Keratinocyte (primary cell): ENCODE results near the gene XYLB. TPM values are rescaled to one million over a fixed set of nuclear protein-coding genes. Genes with fewer than 3 reads are reported as not detected.

ENCODE experiments used
- DNase-seq: peaks from one replicate; pipeline ENCODE4 v3.0.0-alpha.2; 2011; ENCODE audit warnings: low read depth, missing footprints, low spot score
- FAIRE-seq: peaks from 2 replicates; lab custom pipeline; 2011; peaks lifted over from hg19 to GRCh38; lab: Jason Lieb, UNC
- H2AFZ ChIP-seq: 2 replicates; pipeline ENCODE4 v1.6.0; 2012; ENCODE audit warnings: low read length, control low read depth, inconsistent platforms; ENCODE audit not compliant: control insufficient read depth
- H3K27ac ChIP-seq: 2 replicates; pipeline ENCODE4 v1.5.1; 2011; ENCODE audit warnings: low read length; ENCODE audit not compliant: control insufficient read depth, insufficient read depth
- H3K27me3 ChIP-seq: 3 replicates; pipeline ENCODE4 v1.6.0; 2011; ENCODE audit warnings: low read length; ENCODE audit not compliant: control insufficient read depth, insufficient read depth; ENCODE audit errors: extremely low read depth
- H3K36me3 ChIP-seq, 2 experiments: 2 replicates in 1 of 2; 3 replicates in 1 of 2; pipeline ENCODE4 v1.5.1; 2011; ENCODE audit warnings: low read length in 2 of 2, mild to moderate bottlenecking in 1 of 2; ENCODE audit not compliant: control insufficient read depth in 2 of 2, insufficient read depth in 2 of 2; ENCODE audit errors: extremely low read depth in 1 of 2
- H3K4me1 ChIP-seq: 3 replicates; pipeline ENCODE4 v1.5.1; 2011; ENCODE audit warnings: low read length; ENCODE audit not compliant: control insufficient read depth, insufficient read depth; ENCODE audit errors: extremely low read depth
- H3K4me2 ChIP-seq: 3 replicates; pipeline ENCODE4 v1.6.0; 2011; ENCODE audit warnings: low read depth, low read length; ENCODE audit not compliant: control insufficient read depth, insufficient read depth; ENCODE audit errors: extremely low read depth
- H3K4me3 ChIP-seq, 3 experiments: fragments of 200-600 bp in 1 of 3; sonication (generic) in 1 of 3; 2 replicates in 2 of 3; 3 replicates in 1 of 3; pipeline ENCODE4 v1.5.1; 2011 to 2016; ENCODE audit warnings: low read length in 3 of 3, mild to moderate bottlenecking in 3 of 3, control low read depth in 2 of 3, inconsistent platforms in 1 of 3, low read depth in 1 of 3, mixed read lengths in 1 of 3, mixed run types in 1 of 3, moderate library complexity in 1 of 3; ENCODE audit not compliant: control insufficient read depth in 2 of 3, insufficient read depth in 2 of 3; ENCODE audit errors: extremely low read depth in 1 of 3
- H3K79me2 ChIP-seq: 2 replicates; pipeline ENCODE4 v1.6.0; 2012; ENCODE audit warnings: low read length; ENCODE audit not compliant: control insufficient read depth, insufficient read depth
- H3K9ac ChIP-seq: 3 replicates; pipeline ENCODE4 v1.6.0; 2011; ENCODE audit warnings: low read length; ENCODE audit not compliant: control insufficient read depth, insufficient read depth; ENCODE audit errors: extremely low read depth
- H3K9me1 ChIP-seq: 3 replicates; pipeline ENCODE4 v1.6.0; 2011; ENCODE audit warnings: low read length; ENCODE audit not compliant: control insufficient read depth, insufficient read depth; ENCODE audit errors: extremely low read depth
- H3K9me3 ChIP-seq: 2 replicates; pipeline ENCODE4 v1.5.1; 2012; ENCODE audit warnings: low read depth, low read length; ENCODE audit not compliant: control insufficient read depth
- H4K20me1 ChIP-seq: 3 replicates; pipeline ENCODE4 v1.6.0; 2011; ENCODE audit warnings: low read length; ENCODE audit not compliant: control insufficient read depth, insufficient read depth; ENCODE audit errors: extremely low read depth
- EZH2 ChIP-seq: IDR thresholded peaks from one replicate; pipeline ENCODE4 v1.6.1; 2012; ENCODE audit warnings: inconsistent platforms, mild to moderate bottlenecking, low read length, moderate library complexity
- dilution Hi-C: fragments of 300-500 bp; cut with MboI; formaldehyde crosslinking; loops from one replicate; pipeline ENCODE4 v1.7.0; 2020; ENCODE audit warnings: low sequenced_read_pairs; ENCODE audit not compliant: extremely low pct_ligation_motif_present
- polyA plus RNA-seq, 5 experiments: library from polyadenylated mRNA; depleted of rRNA in 3 of 5; stranded (reverse) in 3 of 5; stranded (forward) in 1 of 5; unstranded in 1 of 5; fragments of >200 nt; gene quantifications; 1 replicate in 1 of 5; 2 replicates in 3 of 5; 3 replicates in 1 of 5; pipeline versions ENCODE4 v1.2.1 to v1.2.3, GENCODE V29; 2011 to 2012; ENCODE audit warnings: missing spikeins in 2 of 5, low read depth in 1 of 5, low replicate concordance in 1 of 5
- TF ChIP-seq, protein P1 (sequence below), 3 experiments: IDR thresholded peaks in 1 of 3; conservative IDR thresholded peaks in 1 of 3; optimal IDR thresholded peaks in 1 of 3; 2 replicates in 2 of 3; 3 replicates in 1 of 3; pipeline versions ENCODE3 to v1.5.1; 2011; ENCODE audit warnings: low read length in 3 of 3, mild to moderate bottlenecking in 3 of 3, moderate library complexity in 2 of 3, control low read depth in 1 of 3, inconsistent platforms in 1 of 3; ENCODE audit not compliant: insufficient read depth in 2 of 3; ENCODE audit errors: extremely low read depth in 1 of 3

XYLB gene
- polyA plus RNA-seq, 1 donor (not counting 4 experiments of a cell fraction or from before 2014, with no cell fraction given), result 1.8 TPM

DNA sequence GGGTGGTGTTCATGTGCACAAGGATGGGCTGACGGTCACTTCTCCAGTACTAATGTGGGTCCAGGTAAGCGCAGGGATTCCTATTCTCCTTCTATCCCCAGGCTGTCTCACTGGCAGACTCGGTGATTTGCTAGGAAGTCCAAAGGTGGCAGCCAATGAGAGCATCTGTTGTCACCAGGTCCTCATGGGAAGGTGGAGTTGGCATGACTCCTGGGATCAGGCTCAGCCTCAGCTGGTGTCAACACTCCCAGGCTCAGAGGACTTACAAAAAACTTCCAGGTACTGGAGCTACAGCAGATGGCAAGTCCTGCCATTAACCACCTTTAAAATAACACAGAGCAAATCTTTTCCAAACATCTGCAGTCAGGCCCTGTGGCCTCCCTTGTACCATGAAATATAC, 13.8 kb downstream of the XYLB start:
- H3K4me3 ChIP-seq, result no peak overlapping the region
- H2AFZ ChIP-seq, result no peak overlapping the region
- no peak overlapping the region for H3K27ac ChIP-seq
- H3K4me2 ChIP-seq, result no peak overlapping the region
- TF ChIP-seq EZH2, result no peak
- TF ChIP-seq, protein P1, sequence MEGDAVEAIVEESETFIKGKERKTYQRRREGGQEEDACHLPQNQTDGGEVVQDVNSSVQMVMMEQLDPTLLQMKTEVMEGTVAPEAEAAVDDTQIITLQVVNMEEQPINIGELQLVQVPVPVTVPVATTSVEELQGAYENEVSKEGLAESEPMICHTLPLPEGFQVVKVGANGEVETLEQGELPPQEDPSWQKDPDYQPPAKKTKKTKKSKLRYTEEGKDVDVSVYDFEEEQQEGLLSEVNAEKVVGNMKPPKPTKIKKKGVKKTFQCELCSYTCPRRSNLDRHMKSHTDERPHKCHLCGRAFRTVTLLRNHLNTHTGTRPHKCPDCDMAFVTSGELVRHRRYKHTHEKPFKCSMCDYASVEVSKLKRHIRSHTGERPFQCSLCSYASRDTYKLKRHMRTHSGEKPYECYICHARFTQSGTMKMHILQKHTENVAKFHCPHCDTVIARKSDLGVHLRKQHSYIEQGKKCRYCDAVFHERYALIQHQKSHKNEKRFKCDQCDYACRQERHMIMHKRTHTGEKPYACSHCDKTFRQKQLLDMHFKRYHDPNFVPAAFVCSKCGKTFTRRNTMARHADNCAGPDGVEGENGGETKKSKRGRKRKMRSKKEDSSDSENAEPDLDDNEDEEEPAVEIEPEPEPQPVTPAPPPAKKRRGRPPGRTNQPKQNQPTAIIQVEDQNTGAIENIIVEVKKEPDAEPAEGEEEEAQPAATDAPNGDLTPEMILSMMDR (optimal IDR thresholded peaks at IDR 0.05 in 1 of 3, IDR thresholded peaks at IDR 0.05 in 1 of 3, conservative IDR thresholded peaks at IDR 0.05 in 1 of 3; ENCODE audit: extremely low read depth in 1 of 3, insufficient read depth in 2 of 3, low read length in 3 of 3), result no peak
- H3K9ac ChIP-seq, result no peak overlapping the region
- H3K36me3 ChIP-seq, result peaks cover 0 to 2% of the 10 kb centered on the region in 2 experiments
- no peaks in the 10 kb centered on the region for H3K4me1 ChIP-seq
- H3K9me3 ChIP-seq, result no peaks in the 10 kb centered on the region
- no peaks in the 10 kb centered on the region for H3K27me3 ChIP-seq
- H3K79me2 ChIP-seq, result no peaks in the 10 kb centered on the region
- dilution Hi-C loops, result no loop called here
- no peak for DNase-seq
- FAIRE-seq, result no peak
- H3K9me1 ChIP-seq, result no peaks in the 10 kb centered on the region
- H4K20me1 ChIP-seq, result no peaks in the 10 kb centered on the region

DNA sequence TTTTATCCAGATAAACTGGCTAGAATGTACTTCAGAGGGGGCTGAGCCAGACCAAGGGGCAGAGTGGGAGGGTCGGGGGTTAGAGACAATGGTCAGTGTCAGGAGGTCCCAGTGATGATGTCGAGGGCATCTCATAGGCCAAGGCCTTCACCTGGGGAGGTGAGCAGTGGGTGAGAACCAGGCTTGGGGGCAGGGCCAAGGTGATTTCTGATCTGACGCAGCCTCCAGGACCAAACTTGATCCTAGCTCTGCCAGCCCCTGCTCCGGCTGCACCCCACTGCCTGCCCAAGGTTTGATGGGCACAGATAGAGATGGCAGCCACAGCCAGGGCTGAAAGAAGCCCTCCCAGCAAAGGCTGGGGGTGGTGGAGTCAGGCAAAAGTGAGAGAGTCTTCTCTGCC, 14.9 kb downstream of the XYLB start:
- FAIRE-seq (no peak), DNase-seq (no peak)
- no peaks in the 10 kb centered on the region for H3K9me1 ChIP-seq
- no peak overlapping the region for H3K9ac ChIP-seq
- H3K27ac ChIP-seq, result no peak overlapping the region
- H3K9me3 ChIP-seq, result no peaks in the 10 kb centered on the region
- no peaks in the 10 kb centered on the region for H3K4me1 ChIP-seq
- H2AFZ ChIP-seq, result no peak overlapping the region
- no peaks in the 10 kb centered on the region for H3K79me2 ChIP-seq
- no peaks in the 10 kb centered on the region for H4K20me1 ChIP-seq
- TF ChIP-seq EZH2, result no peak
- TF ChIP-seq, protein P1 (optimal IDR thresholded peaks at IDR 0.05 in 1 of 3, IDR thresholded peaks at IDR 0.05 in 1 of 3, conservative IDR thresholded peaks at IDR 0.05 in 1 of 3; ENCODE audit: extremely low read depth in 1 of 3, insufficient read depth in 2 of 3, low read length in 3 of 3), result no peak
- no peaks in the 10 kb centered on the region for H3K27me3 ChIP-seq
- dilution Hi-C loops, result no loop called here
- H3K4me2 ChIP-seq, result no peak overlapping the region
- peaks cover 0 to 3% of the 10 kb centered on the region in 2 experiments for H3K36me3 ChIP-seq
- no peak overlapping the region for H3K4me3 ChIP-seq
